ENCODE data around the gene RNF168. TPM values are rescaled to one million over a fixed set of nuclear protein-coding genes. Genes with fewer than 3 reads are reported as not detected.
"Not testable (repeated sequence)": the region's sequence is repeated elsewhere in the genome, so short reads cannot be mapped to it uniquely, and the experiment has no call there.

RNF168 gene
- 10 to 100 TPM; 11.6 to 29.3 (median 23.3) TPM for total RNA-seq
- 1 to 10 TPM; 8.0 to 8.6 TPM for polyA plus RNA-seq
- long read RNA-seq, donor 1, full-length matches to known transcripts: 14 of 55 reads
- long read RNA-seq, donor 1, partial matches to known transcripts: 17 of 55 reads
- long read RNA-seq, donor 1, other reads (novel, unspliced or antisense): 24 of 55 reads
- long read RNA-seq, donor 2, full-length matches to known transcripts: 25 of 32 reads
- long read RNA-seq, donor 2, partial matches to known transcripts: 7 of 32 reads
- long read RNA-seq, donor 2, other reads (novel, unspliced or antisense): 0 of 32 reads
- long read RNA-seq, donor 3, full-length matches to known transcripts: 2 of 4 reads
- long read RNA-seq, donor 3, partial matches to known transcripts: 0 of 4 reads
- long read RNA-seq, donor 3, other reads (novel, unspliced or antisense): 2 of 4 reads

- TF ChIP-seq POLR2A (IDR thresholded peaks at IDR 0.05): peak; percentile 85
- TF ChIP-seq CTCF (IDR thresholded peaks at IDR 0.05): no peak
- 0% methylated on average over 66 to 75 of the region's 75 CpGs for WGBS, 3 donors
- peak within 1 kb of the TSS; percentile 82 to 91 for H3K27ac ChIP-seq
- intact Hi-C loops (cut with DNase I): loop anchor here in 1 of 4 donors (10.0 kb wide), 1 partner anchor 189 kb away; the partner anchor contains the start of gene DYNLT2B
- DNase-seq: peak; percentile 93 to 96 (median 94)
- H3K36me3 ChIP-seq: no peaks in the 10 kb centered on the region
- H3K4me3 ChIP-seq: peak within 1 kb of the TSS; percentile 97
- H3K9me3 ChIP-seq: no peaks in the 10 kb centered on the region
- H3K4me1 ChIP-seq (ENCODE audit: insufficient read depth): peaks cover 3% of the 10 kb centered on the region
- no peaks in the 10 kb centered on the region for H3K27me3 ChIP-seq
These were observed at the start of gene RNF168 for GRCh38 chr3:196503196-196504076. Gene RNF168, minus strand, starts transcription at chr3:196503768. Its CDS starts 595 bp downstream, at chr3:196503173.

GRCh38 chr3:196552253-196552652 lies 48.7 kb upstream of the RNF168 start:
- no peak overlapping the region for H3K4me3 ChIP-seq

GRCh38 chr3:196550172-196550571 lies 46.6 kb upstream of the RNF168 start:
- H3K4me1 ChIP-seq (ENCODE audit: insufficient read depth); H3K27ac ChIP-seq; intact Hi-C loops (cut with DNase I); DNase-seq; H3K9me3 ChIP-seq; H3K4me3 ChIP-seq; H3K36me3 ChIP-seq; H3K27me3 ChIP-seq: not testable (repeated sequence)
- 82 to 91% (median 87%) methylated on average over 3 of the region's 3 CpGs for WGBS, 3 donors

More at GRCh38 chr3:196552253-196552652, 48.7 kb upstream of the RNF168 start:
- 94 to 97% (median 95%) methylated on average over 5 of the region's 5 CpGs for WGBS, 3 donors
- H3K27me3 ChIP-seq: no peaks in the 10 kb centered on the region
- no peaks in the 10 kb centered on the region for H3K4me1 ChIP-seq (ENCODE audit: insufficient read depth)
- DNase-seq: no peak
- TF ChIP-seq CTCF (IDR thresholded peaks at IDR 0.05): no peak
- TF ChIP-seq EP300 (IDR thresholded peaks at IDR 0.05): no peak
- TF ChIP-seq POLR2A (IDR thresholded peaks at IDR 0.05): no peak
- H3K27ac ChIP-seq: no peak overlapping the region
- H3K9me3 ChIP-seq: no peaks in the 10 kb centered on the region
- intact Hi-C loops (cut with DNase I): no loop called here
- no peaks in the 10 kb centered on the region for H3K36me3 ChIP-seq

- H3K4me3 ChIP-seq; H3K9me3 ChIP-seq; DNase-seq; H3K4me1 ChIP-seq (ENCODE audit: insufficient read depth); H3K36me3 ChIP-seq; H3K27me3 ChIP-seq; H3K27ac ChIP-seq; intact Hi-C loops (cut with DNase I): not testable (repeated sequence)
- WGBS, 3 donors: 92 to 100% (median 95%) methylated on average over 1 of the region's 1 CpG
These were observed 45.7 kb upstream of the RNF168 start for GRCh38 chr3:196549312-196549711.

GRCh38 chr3:196547067-196547466 lies 43.5 kb upstream of the RNF168 start:
- intact Hi-C loops (cut with DNase I): no loop called here
- 86 to 98% (median 96%) methylated on average over 2 of the region's 2 CpGs for WGBS, 3 donors
- no peak for DNase-seq
- Histone ChIP-seq H3K9me3 (no peaks in the 10 kb centered on the region), H3K36me3 (no peaks in the 10 kb centered on the region), H3K4me1 (ENCODE audit: insufficient read depth) (no peaks in the 10 kb centered on the region), H3K27me3 (no peaks in the 10 kb centered on the region), H3K4me3 (no peak overlapping the region), H3K27ac (no peak overlapping the region)
- TF ChIP-seq EP300 (IDR thresholded peaks at IDR 0.05) (no peak), POLR2A (IDR thresholded peaks at IDR 0.05) (no peak), CTCF (IDR thresholded peaks at IDR 0.05) (no peak)

Measured in ovary (tissue), 10 donors.